Measurements from ENCODE around the gene KLHDC4.
A peak's percentile ranks its signal among the peaks of the same experiment; 100 is the strongest.
"Not testable (repeated sequence)": the region's sequence is repeated elsewhere in the genome, so short reads cannot be mapped to it uniquely, and the experiment has no call there.

The KLHDC4 gene

GRCh38 chr16:87736008-87736382 is 29.8 kb downstream of the KLHDC4 start:
- Mint-ChIP-seq H3K27ac (no peak overlapping the region), H3K27me3 (no peaks in the 10 kb centered on the region), H3K4me3 (no peak overlapping the region), H3K4me1 (peaks cover 29% of the 10 kb centered on the region), H3K9me3 (no peaks in the 10 kb centered on the region)
- no peak for DNase-seq
- no peak for ATAC-seq

GRCh38 chr16:87735270-87736007 is 30.3 kb downstream of the KLHDC4 start:
- Mint-ChIP-seq H3K4me1 (peaks cover 23% of the 10 kb centered on the region), H3K4me3 (no peak overlapping the region), H3K27me3 (no peaks in the 10 kb centered on the region), H3K9me3 (no peaks in the 10 kb centered on the region), H3K27ac (no peak overlapping the region)
- no peak for ATAC-seq
- DNase-seq, result no peak

- DNase-seq (no peak), ATAC-seq (no peak)
- Mint-ChIP-seq H3K9me3 (no peaks in the 10 kb centered on the region), H3K4me3 (no peak overlapping the region), H3K27me3 (no peaks in the 10 kb centered on the region), H3K4me1 (peaks cover 22% of the 10 kb centered on the region), H3K27ac (no peak overlapping the region)
Measured at GRCh38 chr16:87734644-87735043, 31.1 kb downstream of the KLHDC4 start.

GRCh38 chr16:87733190-87733589 is 32.6 kb downstream of the KLHDC4 start:
- ATAC-seq, result no peak

GRCh38 chr16:87731607-87732006 is 34.2 kb downstream of the KLHDC4 start:
- DNase-seq (no peak), ATAC-seq (no peak)
- Mint-ChIP-seq H3K4me3 (no peak overlapping the region), H3K27me3 (no peaks in the 10 kb centered on the region), H3K27ac (no peak overlapping the region), H3K4me1 (peaks cover 22% of the 10 kb centered on the region), H3K9me3 (no peaks in the 10 kb centered on the region)

More at GRCh38 chr16:87733190-87733589, 32.6 kb downstream of the KLHDC4 start:
- H3K9me3 Mint-ChIP-seq, result no peaks in the 10 kb centered on the region
- no peak overlapping the region for H3K4me3 Mint-ChIP-seq
- H3K27ac Mint-ChIP-seq, result no peak overlapping the region
- DNase-seq, result no peak
- no peaks in the 10 kb centered on the region for H3K27me3 Mint-ChIP-seq
- H3K4me1 Mint-ChIP-seq, result peaks cover 22% of the 10 kb centered on the region

GRCh38 chr16:87729266-87729954 is 36.4 kb downstream of the KLHDC4 start:
- H3K4me1 Mint-ChIP-seq, result peaks cover 20% of the 10 kb centered on the region
- ATAC-seq (no peak), DNase-seq (no peak)
- no peaks in the 10 kb centered on the region for H3K27me3 Mint-ChIP-seq
- no peak overlapping the region for H3K4me3 Mint-ChIP-seq
- no peaks in the 10 kb centered on the region for H3K9me3 Mint-ChIP-seq
- H3K27ac Mint-ChIP-seq, result peak overlapping the region in 1 of 2 donors; percentile 27

- H3K27me3 Mint-ChIP-seq, result no peaks in the 10 kb centered on the region
- no peak for DNase-seq
- peak overlapping the region in 1 of 2 donors; percentile 34 for H3K27ac Mint-ChIP-seq
- peaks cover 10% of the 10 kb centered on the region for H3K4me1 Mint-ChIP-seq
- no peaks in the 10 kb centered on the region for H3K9me3 Mint-ChIP-seq
- ATAC-seq, result no peak
- no peak overlapping the region for H3K4me3 Mint-ChIP-seq
Measured at GRCh38 chr16:87728026-87728425, 37.8 kb downstream of the KLHDC4 start.

- Mint-ChIP-seq H3K4me3 (no peak overlapping the region), H3K27me3 (no peaks in the 10 kb centered on the region), H3K9me3 (no peaks in the 10 kb centered on the region), H3K27ac (no peak overlapping the region), H3K4me1 (peaks cover 10% of the 10 kb centered on the region)
- ATAC-seq, result no peak
- DNase-seq, result no peak
Measured at GRCh38 chr16:87727346-87727745, 38.4 kb downstream of the KLHDC4 start.

- ATAC-seq, result peak; percentile 48
- H3K27ac Mint-ChIP-seq, result peak overlapping the region in 1 of 2 donors; percentile 1
- DNase-seq, H3K4me3 Mint-ChIP-seq, H3K27me3 Mint-ChIP-seq, H3K9me3 Mint-ChIP-seq, H3K4me1 Mint-ChIP-seq: not testable (repeated sequence)
Measured at GRCh38 chr16:87726577-87726976, 39.2 kb downstream of the KLHDC4 start.

GRCh38 chr16:87725596-87726235 is 40.1 kb downstream of the KLHDC4 start:
- Mint-ChIP-seq H3K27me3 (no peaks in the 10 kb centered on the region), H3K9me3 (no peaks in the 10 kb centered on the region), H3K4me3 (no peak overlapping the region), H3K4me1 (peaks cover 10% of the 10 kb centered on the region), H3K27ac (peak overlapping the region in 1 of 2 donors; percentile 30)
- no peak for DNase-seq
- peak; percentile 61 for ATAC-seq

- no peaks in the 10 kb centered on the region for H3K27me3 Mint-ChIP-seq
- no peak for DNase-seq
- ATAC-seq, result no peak
- peaks cover 10% of the 10 kb centered on the region for H3K4me1 Mint-ChIP-seq
- H3K27ac Mint-ChIP-seq, result peak overlapping the region; percentile 38 to 58
- no peaks in the 10 kb centered on the region for H3K9me3 Mint-ChIP-seq
- H3K4me3 Mint-ChIP-seq, result no peak overlapping the region
Measured at GRCh38 chr16:87724490-87725291, 41.1 kb downstream of the KLHDC4 start.

- H3K4me3 Mint-ChIP-seq, result no peak overlapping the region
- peaks cover 10% of the 10 kb centered on the region for H3K4me1 Mint-ChIP-seq
- DNase-seq (no peak), ATAC-seq (peak; percentile 53)
- no peaks in the 10 kb centered on the region for H3K27me3 Mint-ChIP-seq
- peak overlapping the region in 1 of 2 donors; percentile 12 for H3K27ac Mint-ChIP-seq
- no peaks in the 10 kb centered on the region for H3K9me3 Mint-ChIP-seq
Measured at GRCh38 chr16:87723226-87723623, 42.6 kb downstream of the KLHDC4 start.

- peaks cover 10% of the 10 kb centered on the region for H3K4me1 Mint-ChIP-seq
Measured at GRCh38 chr16:87722590-87723225, 43.1 kb downstream of the KLHDC4 start.

GRCh38 chr16:87721622-87722585 is 43.9 kb downstream of the KLHDC4 start:
- Mint-ChIP-seq H3K4me1 (peaks cover 10% of the 10 kb centered on the region), H3K27ac (peak overlapping the region in 1 of 2 donors; percentile 50), H3K27me3 (no peaks in the 10 kb centered on the region), H3K9me3 (no peaks in the 10 kb centered on the region), H3K4me3 (no peak overlapping the region)
- ATAC-seq (no peak), DNase-seq (no peak)

More at GRCh38 chr16:87722590-87723225, 43.1 kb downstream of the KLHDC4 start:
- no peaks in the 10 kb centered on the region for H3K27me3 Mint-ChIP-seq
- no peak overlapping the region for H3K27ac Mint-ChIP-seq
- no peak for DNase-seq
- H3K9me3 Mint-ChIP-seq, result no peaks in the 10 kb centered on the region
- H3K4me3 Mint-ChIP-seq, result no peak overlapping the region
- peak; percentile 21 for ATAC-seq

Measured in stimulated activated naive CD8-positive, alpha-beta T cell treated with anti-CD3 and anti-CD28 coated beads, Interleukin-15, amount 100 ng/mL, for 72 hours (primary cell).